ENCODE data around the gene VIPAS39. TPM values are rescaled to one million over a fixed set of nuclear protein-coding genes. Genes with fewer than 3 reads are reported as not detected.

VIPAS39 gene
- total RNA-seq, 1 experiment from 2014 or later = 54.5 TPM

GRCh38 chr14:77406086-77406485 lies 51.3 kb downstream of the VIPAS39 start:
- Histone ChIP-seq H3K36me3 (ENCODE audit: low read depth) (no peaks in the 10 kb centered on the region), H3K4me2 (no peak overlapping the region), H3K79me2 (ENCODE audit: low read depth) (no peaks in the 10 kb centered on the region), H3K27ac (no peak overlapping the region), H3K4me1 (replicated peaks; ENCODE audit: insufficient read depth) (0 out of 2 replicates have a peak, but pooled peaks cover 7% of the 10 kb centered on the region), H3F3A (ENCODE audit: insufficient read depth, low read depth) (no peaks in the 10 kb centered on the region), H3K27me3 (ENCODE audit: insufficient read depth, low read depth) (no peaks in the 10 kb centered on the region), H4K20me1 (ENCODE audit: insufficient read depth) (no peaks in the 10 kb centered on the region), H3K9me3 (ENCODE audit: insufficient read depth, low read depth) (no peaks in the 10 kb centered on the region), H3K4me3 (no peak overlapping the region), H2AFZ (no peak overlapping the region), H3K9me2 (ENCODE audit: insufficient read depth) (no peaks in the 10 kb centered on the region)
- ChIA-PET POLR2A (ENCODE audit: unreplicated experiment) (no interaction called here), CTCF (no interaction called here)
- DNase-seq = no peak
- TF ChIP-seq CTCF (conservative IDR thresholded peaks at IDR 0.05) (no peak), EZH2 (IDR thresholded peaks at IDR 0.05; ENCODE audit: low read depth) (no peak)
- intact Hi-C loops (cut with micrococcal nuclease; ENCODE audit: unreplicated experiment) = no loop called here
- BruUV-seq (replicated peaks) = no TSS peak

GRCh38 chr14:77403768-77404167 lies 53.6 kb downstream of the VIPAS39 start:
- no TSS peak for BruUV-seq (replicated peaks)
- no peak for DNase-seq
- no peaks in the 10 kb centered on the region for H3K36me3 ChIP-seq (ENCODE audit: low read depth)

GRCh38 chr14:77400216-77400615 lies 57.2 kb downstream of the VIPAS39 start:
- no peak for TF ChIP-seq CTCF (conservative IDR thresholded peaks at IDR 0.05)
- no peak for TF ChIP-seq EZH2 (IDR thresholded peaks at IDR 0.05; ENCODE audit: low read depth)
- CTCF ChIA-PET = no interaction called here
- Histone ChIP-seq H3K4me3 (no peak overlapping the region), H3K4me2 (no peak overlapping the region), H3K36me3 (ENCODE audit: low read depth) (no peaks in the 10 kb centered on the region), H4K20me1 (ENCODE audit: insufficient read depth) (no peaks in the 10 kb centered on the region), H3K9me3 (ENCODE audit: insufficient read depth, low read depth) (no peaks in the 10 kb centered on the region), H3K27me3 (ENCODE audit: insufficient read depth, low read depth) (no peaks in the 10 kb centered on the region), H3K4me1 (replicated peaks; ENCODE audit: insufficient read depth) (no peaks in the 10 kb centered on the region), H3K9me2 (ENCODE audit: insufficient read depth) (no peaks in the 10 kb centered on the region), H3K79me2 (ENCODE audit: low read depth) (no peaks in the 10 kb centered on the region), H3F3A (ENCODE audit: insufficient read depth, low read depth) (no peaks in the 10 kb centered on the region), H2AFZ (no peak overlapping the region), H3K27ac (no peak overlapping the region)
- DNase-seq = no peak
- POLR2A ChIA-PET (ENCODE audit: unreplicated experiment) = no interaction called here
- no TSS peak for BruUV-seq (replicated peaks)
- intact Hi-C loops (cut with micrococcal nuclease; ENCODE audit: unreplicated experiment) = no loop called here

More at GRCh38 chr14:77403768-77404167, 53.6 kb downstream of the VIPAS39 start:
- TF ChIP-seq EZH2 (IDR thresholded peaks at IDR 0.05; ENCODE audit: low read depth) = no peak
- TF ChIP-seq CTCF (conservative IDR thresholded peaks at IDR 0.05) = no peak
- Histone ChIP-seq H3K4me1 (replicated peaks; ENCODE audit: insufficient read depth) (0 out of 2 replicates have a peak, but pooled peaks cover 7% of the 10 kb centered on the region), H3K9me3 (ENCODE audit: insufficient read depth, low read depth) (no peaks in the 10 kb centered on the region), H4K20me1 (ENCODE audit: insufficient read depth) (no peaks in the 10 kb centered on the region), H3K4me3 (no peak overlapping the region), H3K4me2 (no peak overlapping the region), H3K79me2 (ENCODE audit: low read depth) (no peaks in the 10 kb centered on the region), H2AFZ (no peak overlapping the region), H3K27me3 (ENCODE audit: insufficient read depth, low read depth) (no peaks in the 10 kb centered on the region), H3F3A (ENCODE audit: insufficient read depth, low read depth) (no peaks in the 10 kb centered on the region), H3K27ac (no peak overlapping the region), H3K9me2 (ENCODE audit: insufficient read depth) (no peaks in the 10 kb centered on the region)
- ChIA-PET CTCF (no interaction called here), POLR2A (ENCODE audit: unreplicated experiment) (no interaction called here)
- intact Hi-C loops (cut with micrococcal nuclease; ENCODE audit: unreplicated experiment) = no loop called here

Data from PC-9 (cell line).